Brain microvascular endothelial cell (primary cell): ENCODE measurements around the gene COA3.

Source experiments
- DNase-seq: peaks from one replicate; pipeline ENCODE4 v3.0.0-alpha.2; 2020
- H3K27ac ChIP-seq: fragments of 250-450 bp; sonication (Bioruptor Pico); 2 replicates; pipeline ENCODE4 v1.5.1; 2020; ENCODE audit warnings: mild to moderate bottlenecking, moderate library complexity
- H3K27me3 ChIP-seq: fragments of 250-450 bp; sonication (Bioruptor Pico); replicated peaks from 2 replicates; pipeline ENCODE4 v1.5.1; 2020; ENCODE audit warnings: mild to moderate bottlenecking
- H3K36me3 ChIP-seq: fragments of 250-450 bp; sonication (Bioruptor Pico); replicated peaks from 2 replicates; pipeline ENCODE4 v1.5.1; 2020; ENCODE audit warnings: mild to moderate bottlenecking
- H3K4me3 ChIP-seq: 2 replicates; pipeline ENCODE4 v1.5.1; 2011; ENCODE audit warnings: low read depth, mild to moderate bottlenecking, control low read depth, low read length, moderate library complexity
- in situ Hi-C: cut with HindIII; loops from 2 replicates; pipeline ENCODE4 v1.10.0; 2017; ENCODE audit warnings: low sequenced_read_pairs, low pct_ligation_motif_present
- TF ChIP-seq, protein P1 (sequence below): IDR thresholded peaks from 2 replicates; pipeline ENCODE4 v1.5.1; 2011; ENCODE audit warnings: low read depth, mild to moderate bottlenecking, moderate library complexity, low read length, control low read depth, inconsistent platforms; ENCODE audit errors: missing control alignments

COA3 gene

DNA sequence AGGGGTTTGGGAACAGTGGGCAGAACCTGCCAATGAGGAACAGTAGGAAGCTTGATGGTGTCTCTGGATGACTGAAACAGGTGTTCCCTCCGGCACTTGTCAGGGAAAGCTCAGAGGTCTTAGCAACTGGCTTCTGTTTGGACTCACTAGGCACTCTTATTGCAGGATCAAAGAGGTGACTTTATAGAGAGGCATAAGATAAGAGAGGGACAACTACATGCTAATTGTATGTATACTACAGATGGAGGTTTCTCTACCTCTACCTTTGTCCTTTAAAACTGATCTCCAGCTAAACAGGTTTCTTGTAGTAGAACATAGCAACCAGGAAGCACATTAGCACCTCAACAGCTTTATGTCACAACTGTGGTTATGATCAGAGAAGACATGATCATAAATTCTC, 7.7 kb upstream of the COA3 start:
- Histone ChIP-seq H3K4me3 (no peak overlapping the region), H3K27ac (no peak overlapping the region), H3K27me3 (no peaks in the 10 kb centered on the region), H3K36me3 (peaks cover 3% of the 10 kb centered on the region)
- in situ Hi-C loops, result no loop called here
- TF ChIP-seq, protein P1, sequence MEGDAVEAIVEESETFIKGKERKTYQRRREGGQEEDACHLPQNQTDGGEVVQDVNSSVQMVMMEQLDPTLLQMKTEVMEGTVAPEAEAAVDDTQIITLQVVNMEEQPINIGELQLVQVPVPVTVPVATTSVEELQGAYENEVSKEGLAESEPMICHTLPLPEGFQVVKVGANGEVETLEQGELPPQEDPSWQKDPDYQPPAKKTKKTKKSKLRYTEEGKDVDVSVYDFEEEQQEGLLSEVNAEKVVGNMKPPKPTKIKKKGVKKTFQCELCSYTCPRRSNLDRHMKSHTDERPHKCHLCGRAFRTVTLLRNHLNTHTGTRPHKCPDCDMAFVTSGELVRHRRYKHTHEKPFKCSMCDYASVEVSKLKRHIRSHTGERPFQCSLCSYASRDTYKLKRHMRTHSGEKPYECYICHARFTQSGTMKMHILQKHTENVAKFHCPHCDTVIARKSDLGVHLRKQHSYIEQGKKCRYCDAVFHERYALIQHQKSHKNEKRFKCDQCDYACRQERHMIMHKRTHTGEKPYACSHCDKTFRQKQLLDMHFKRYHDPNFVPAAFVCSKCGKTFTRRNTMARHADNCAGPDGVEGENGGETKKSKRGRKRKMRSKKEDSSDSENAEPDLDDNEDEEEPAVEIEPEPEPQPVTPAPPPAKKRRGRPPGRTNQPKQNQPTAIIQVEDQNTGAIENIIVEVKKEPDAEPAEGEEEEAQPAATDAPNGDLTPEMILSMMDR, result no peak
- DNase-seq, result no peak

DNA sequence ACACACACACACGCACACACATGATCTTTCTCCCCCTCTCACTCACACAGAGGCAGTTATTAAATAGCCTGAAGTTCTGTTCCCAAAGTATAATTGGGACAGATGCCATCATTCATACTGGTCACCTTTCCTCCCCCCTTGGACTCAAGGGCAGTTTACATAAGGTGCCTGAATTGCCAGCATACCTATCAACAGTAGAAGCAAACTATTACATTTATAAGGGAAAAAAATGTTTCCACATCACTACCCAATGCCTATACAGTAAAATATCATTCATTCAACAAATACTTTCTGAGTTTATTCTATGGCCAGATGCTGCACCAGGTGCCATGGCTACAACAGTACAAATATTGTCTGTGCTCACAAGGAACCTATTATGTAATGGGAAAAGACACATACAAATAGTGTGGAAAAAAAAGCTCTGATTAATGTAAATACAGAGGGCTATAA, 6.4 kb upstream of the COA3 start:
- no peak for DNase-seq
- H3K27me3 ChIP-seq, result no peaks in the 10 kb centered on the region

DNA sequence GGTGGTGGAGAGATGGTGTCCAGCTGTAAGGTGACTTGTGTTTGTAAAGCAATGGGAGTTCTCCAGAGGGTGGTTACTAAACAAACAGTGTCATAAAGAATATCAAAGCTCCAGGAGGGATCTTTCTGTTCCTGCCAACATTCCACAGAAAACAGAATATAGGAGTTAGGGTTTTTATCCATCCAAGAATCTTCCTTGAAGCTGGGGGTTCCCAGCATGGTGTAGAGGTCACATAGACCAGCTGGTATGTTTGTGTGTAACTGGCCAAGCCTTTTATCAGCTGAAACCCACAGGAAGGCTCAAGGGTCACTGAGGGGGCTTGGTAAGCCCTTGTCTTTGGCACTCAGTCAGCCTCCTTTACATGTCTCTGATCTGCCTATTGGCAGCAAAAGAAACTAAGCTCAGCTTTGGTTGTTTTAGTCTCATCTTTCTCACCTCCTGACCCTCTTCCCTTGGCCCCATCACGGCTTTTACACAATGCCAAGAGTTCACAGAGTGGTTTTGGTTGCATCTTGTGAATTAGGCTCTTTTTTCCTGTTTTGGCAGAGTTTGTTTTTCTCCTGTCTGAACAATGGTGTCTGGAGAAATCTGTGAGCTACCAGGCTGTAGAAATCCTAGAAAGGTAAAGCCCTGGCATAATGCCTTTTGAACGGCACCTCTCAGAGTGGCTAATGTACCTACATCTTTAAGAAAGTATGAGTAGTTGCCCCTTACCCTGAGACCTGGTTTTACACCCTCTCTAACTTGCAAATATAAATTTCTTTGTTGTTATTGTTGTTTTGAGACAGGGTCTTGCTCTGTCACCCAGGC, 4.8 kb upstream of the COA3 start:
- no peak overlapping the region for H3K27ac ChIP-seq
- H3K4me3 ChIP-seq, result no peak overlapping the region
- no peak for DNase-seq
- H3K27me3 ChIP-seq, result no peaks in the 10 kb centered on the region
- in situ Hi-C loops, result no loop called here
- TF ChIP-seq, protein P1, result no peak
- no peaks in the 10 kb centered on the region for H3K36me3 ChIP-seq

More for the DNA sequence above, 6.4 kb upstream of the COA3 start:
- H3K36me3 ChIP-seq, result no peaks in the 10 kb centered on the region
- no peak overlapping the region for H3K4me3 ChIP-seq
- in situ Hi-C loops, result no loop called here
- TF ChIP-seq, protein P1, result no peak
- H3K27ac ChIP-seq, result no peak overlapping the region

DNA sequence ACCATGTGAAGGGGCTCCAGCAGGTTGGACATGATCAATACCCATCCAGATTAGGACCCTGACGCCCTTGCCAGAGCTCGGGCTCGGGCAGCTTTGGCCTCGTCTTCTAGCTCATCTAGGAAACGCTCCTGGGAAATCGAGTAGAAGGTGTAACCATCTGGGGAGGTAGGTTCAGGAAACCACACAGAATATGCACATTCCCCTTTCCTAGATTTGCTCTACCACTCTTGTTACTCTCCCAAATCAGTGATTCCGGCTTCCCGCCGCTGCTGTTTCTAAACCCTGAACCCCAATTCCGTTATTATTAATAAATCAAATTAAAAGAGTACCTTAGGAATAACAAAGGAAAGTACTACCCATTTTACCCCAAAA, 507 bp downstream of the COA3 start:
- TF ChIP-seq, protein P1, result no peak
- H3K27me3 ChIP-seq, result no peaks in the 10 kb centered on the region
- in situ Hi-C loops, result no loop called here
- DNase-seq, result no peak
- H3K4me3 ChIP-seq, result peak overlapping the region; percentile 98
- peak overlapping the region; percentile 33 for H3K27ac ChIP-seq
- no peaks in the 10 kb centered on the region for H3K36me3 ChIP-seq

DNA sequence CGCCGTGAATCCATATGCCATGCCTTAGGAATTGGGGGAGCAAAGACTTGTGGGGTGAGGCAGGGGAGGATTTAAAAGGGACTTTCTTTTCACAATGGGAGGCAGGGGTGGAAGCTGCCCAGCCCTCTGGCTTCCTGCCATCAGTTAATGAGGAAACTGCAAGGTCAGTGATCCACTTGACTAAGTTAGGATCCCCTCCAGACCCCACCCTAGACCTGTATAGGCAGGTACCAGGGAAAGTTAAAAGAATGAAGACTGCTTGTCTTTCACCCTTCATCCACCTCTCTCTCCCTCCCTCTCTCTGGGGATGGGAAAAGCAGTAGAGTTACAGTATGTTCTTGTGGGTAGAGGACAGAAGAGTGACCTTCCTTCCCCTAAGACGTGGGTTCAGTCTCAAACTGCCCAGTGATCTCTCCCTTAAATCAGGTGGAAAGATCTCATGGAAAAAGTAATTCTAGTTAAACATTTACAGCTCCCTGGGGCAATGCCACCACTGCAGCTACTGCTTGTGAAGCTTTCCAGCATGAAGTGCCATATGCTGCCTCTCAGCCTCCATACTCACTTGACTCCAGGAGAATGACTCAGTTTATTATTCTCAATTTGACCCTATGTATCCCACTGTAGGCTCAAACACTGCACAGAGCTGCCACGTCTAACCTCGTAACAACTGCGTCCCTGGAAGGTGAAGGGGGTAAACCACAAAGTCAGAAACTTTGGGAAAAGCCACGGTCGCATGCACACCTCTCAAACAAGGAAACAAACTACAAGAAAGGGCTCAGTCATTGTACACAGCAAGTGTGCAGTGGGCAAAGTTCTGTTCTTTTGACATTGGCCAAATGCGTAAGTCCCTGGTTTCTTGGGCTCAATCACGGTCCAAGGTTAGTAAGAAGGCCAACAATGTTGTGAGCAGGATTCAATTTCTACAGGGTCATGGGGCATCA, 1.2 kb downstream of the COA3 start:
- no peaks in the 10 kb centered on the region for H3K27me3 ChIP-seq
- no peaks in the 10 kb centered on the region for H3K36me3 ChIP-seq
- peak overlapping the region; percentile 98 for H3K4me3 ChIP-seq
- in situ Hi-C loops, result no loop called here
- no peak for DNase-seq
- H3K27ac ChIP-seq, result no peak overlapping the region
- TF ChIP-seq, protein P1, result no peak
